SK-N-SH treated with all-trans-retinoic acid at 6 μM for 48 hours (cell line): ENCODE measurements around the gene SAMD4B.
"Not testable (repeated sequence)": the region's sequence is repeated elsewhere in the genome, so short reads cannot be mapped to it uniquely, and the experiment has no call there.

Source experiments
- ATAC-seq: fragments of 200-7000 bp; cut with Tn5 transposase; 3 replicates; pipeline ENCODE4 v1.9.1; 2020; ENCODE audit warnings: mild to moderate bottlenecking, moderate library complexity
- BACH2 ChIP-seq: fragments of 250-450 bp; sonication (Bioruptor Pico); IDR thresholded peaks from 2 replicates; pipeline ENCODE4 v1.9.0; 2021; ENCODE audit warnings: mild to moderate bottlenecking, borderline replicate concordance
- CSDC2 ChIP-seq: fragments of 250-450 bp; sonication (Bioruptor Pico); IDR thresholded peaks from 2 replicates; pipeline ENCODE4 v1.5.0; 2020; ENCODE audit warnings: mild to moderate bottlenecking, moderate library complexity
- CSRNP3 ChIP-seq: fragments of 250-450 bp; sonication (Bioruptor Pico); IDR thresholded peaks from 2 replicates; pipeline ENCODE4 v1.5.1; 2021; ENCODE audit warnings: mild to moderate bottlenecking, moderate library complexity
- ESRRG ChIP-seq: fragments of 250-450 bp; sonication (Bioruptor Pico); IDR thresholded peaks from 2 replicates; pipeline ENCODE4 v1.6.1; 2021; ENCODE audit warnings: mild to moderate bottlenecking
- ISL1 ChIP-seq: fragments of 250-450 bp; sonication (Bioruptor Pico); IDR thresholded peaks from 2 replicates; pipeline ENCODE4 v2.1.2; 2022; ENCODE audit warnings: mild to moderate bottlenecking, moderate library complexity
- OSR1 ChIP-seq: fragments of 250-450 bp; sonication (Bioruptor Pico); IDR thresholded peaks from 2 replicates; pipeline ENCODE4 v1.8.0; 2022; ENCODE audit warnings: moderate library complexity, mild to moderate bottlenecking, inconsistent platforms
- PATZ1 ChIP-seq: fragments of 250-450 bp; sonication (Bioruptor Pico); IDR thresholded peaks from 2 replicates; pipeline ENCODE4 v1.8.0; 2020; ENCODE audit warnings: mild to moderate bottlenecking, moderate library complexity, borderline replicate concordance
- POU6F1 ChIP-seq: fragments of 250-450 bp; sonication (Bioruptor Pico); IDR thresholded peaks from 2 replicates; pipeline ENCODE4 v1.8.0; 2021; ENCODE audit warnings: low read depth, mild to moderate bottlenecking, moderate library complexity, borderline replicate concordance
- PPARA ChIP-seq: fragments of 250-450 bp; sonication (Bioruptor Pico); IDR thresholded peaks from 2 replicates; pipeline ENCODE4 v1.5.0; 2020; ENCODE audit warnings: mild to moderate bottlenecking, borderline replicate concordance
- RARB ChIP-seq: fragments of 250-450 bp; sonication (Bioruptor Pico); IDR thresholded peaks from 2 replicates; pipeline ENCODE4 v1.8.0; 2021; ENCODE audit warnings: mild to moderate bottlenecking, moderate library complexity
- SNAI2 ChIP-seq: fragments of 250-450 bp; sonication (Bioruptor Pico); IDR thresholded peaks from 2 replicates; pipeline ENCODE4 v1.5.0; 2020; ENCODE audit warnings: mild to moderate bottlenecking, moderate library complexity
- TCF4 ChIP-seq: fragments of 250-450 bp; sonication (Bioruptor Pico); IDR thresholded peaks from 2 replicates; pipeline ENCODE4 v1.8.0; 2021; ENCODE audit warnings: mild to moderate bottlenecking, moderate library complexity, borderline replicate concordance
- ZC3H10 ChIP-seq: fragments of 250-450 bp; sonication (Bioruptor Pico); IDR thresholded peaks from 2 replicates; pipeline ENCODE4 v1.5.1; 2021; ENCODE audit warnings: mild to moderate bottlenecking, moderate library complexity
- ZFP3 ChIP-seq: fragments of 250-450 bp; sonication (Bioruptor Pico); IDR thresholded peaks from 2 replicates; pipeline ENCODE4 v1.5.0; 2020; ENCODE audit warnings: mild to moderate bottlenecking, moderate library complexity
- ZNF565 ChIP-seq: fragments of 450-650 bp; formaldehyde crosslinking; conservative IDR thresholded peaks from 2 replicates; pipeline ENCODE4 v1.5.0; 2020; ENCODE audit warnings: low read depth, mild to moderate bottlenecking, moderate library complexity
- ZNF70 ChIP-seq: fragments of 450-650 bp; formaldehyde crosslinking; IDR thresholded peaks from 2 replicates; pipeline ENCODE4 v1.5.0; 2020; ENCODE audit warnings: mild to moderate bottlenecking, moderate library complexity
- ZNF8 ChIP-seq: fragments of 450-650 bp; formaldehyde crosslinking; IDR thresholded peaks from 2 replicates; pipeline ENCODE4 v1.5.0; 2020; ENCODE audit warnings: mild to moderate bottlenecking, moderate library complexity
- TF ChIP-seq, protein P1 (sequence below): fragments of 250-450 bp; sonication (Bioruptor Pico); IDR thresholded peaks from 2 replicates; pipeline ENCODE4 v1.5.1; 2020; ENCODE audit warnings: low read depth, mild to moderate bottlenecking, moderate library complexity

SAMD4B gene

DNA sequence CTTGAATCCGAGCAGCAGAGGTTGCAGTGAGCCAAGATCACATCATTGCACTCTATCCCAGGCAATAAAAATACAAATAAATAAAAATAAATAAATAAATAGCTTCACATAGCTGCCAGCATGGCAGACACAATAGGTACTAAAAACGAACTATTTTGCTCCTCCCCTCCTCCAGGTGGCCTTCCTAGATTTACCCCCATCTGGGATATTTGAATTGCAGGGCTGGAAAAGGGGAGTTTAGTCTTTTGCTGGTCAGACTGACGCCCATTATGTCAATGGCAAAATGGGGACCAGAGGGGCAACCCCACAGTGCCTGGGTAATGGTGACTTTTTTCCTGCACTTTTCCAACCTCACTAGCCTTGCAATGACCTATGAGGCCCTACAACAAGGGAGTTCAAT, 5.7 kb upstream of the SAMD4B start:
- no peak for ATAC-seq

DNA sequence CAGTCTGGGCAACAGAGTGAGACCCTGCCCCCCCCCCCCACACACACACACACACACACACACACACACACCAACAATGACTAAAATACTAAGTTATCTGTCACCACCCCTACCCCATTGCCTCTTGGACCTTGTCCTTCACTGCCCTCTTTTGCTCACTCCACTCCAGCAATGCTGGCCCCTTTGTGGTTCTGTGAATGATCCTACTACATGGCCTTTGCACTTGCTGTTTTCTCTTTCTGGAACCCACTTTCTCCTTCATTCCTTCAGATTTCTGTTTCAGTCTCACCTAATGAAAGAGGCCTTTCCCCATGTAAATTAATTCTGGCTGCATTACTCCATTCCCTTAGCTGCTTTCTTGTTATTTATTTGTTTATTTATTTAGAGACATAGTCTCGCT, 2.5 kb upstream of the SAMD4B start:
- no peak for ATAC-seq
- no peak for TF ChIP-seq ZNF565 (CRISPR knock-in tag)
- TF ChIP-seq ZNF8 (CRISPR knock-in tag): no peak
- no peak for TF ChIP-seq OSR1 (CRISPR knock-in tag)
- no peak for TF ChIP-seq POU6F1 (CRISPR knock-in tag)
- no peak for TF ChIP-seq PATZ1 (CRISPR knock-in tag)

More for the DNA sequence above, 5.7 kb upstream of the SAMD4B start:
- TF ChIP-seq ZNF8 (CRISPR knock-in tag) (no peak), SNAI2 (CRISPR knock-in tag) (no peak), POU6F1 (CRISPR knock-in tag) (no peak), PPARA (no peak), ZNF565 (CRISPR knock-in tag) (no peak)

DNA sequence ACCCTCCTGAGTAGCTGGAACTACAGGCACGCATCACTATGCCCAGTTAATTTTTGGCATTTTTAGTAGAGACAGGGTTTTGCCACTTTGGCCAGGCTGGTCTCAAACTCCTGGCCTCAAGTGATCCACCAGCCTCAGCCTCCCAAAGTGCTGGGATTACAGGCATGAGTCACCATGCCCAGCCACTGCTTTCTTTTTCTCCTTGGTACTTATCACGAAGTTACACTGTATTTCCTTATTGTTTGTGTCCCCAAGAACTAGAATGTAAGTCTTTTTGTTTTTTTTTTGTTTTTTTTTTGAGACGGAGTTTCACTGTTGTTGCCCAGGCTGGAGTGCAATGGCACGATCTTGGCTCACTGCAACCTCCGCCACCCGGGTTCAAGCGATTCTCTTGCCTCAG, 2.1 kb upstream of the SAMD4B start:
- ATAC-seq: not testable (repeated sequence)

- TF ChIP-seq CSDC2 (CRISPR knock-in tag) (no peak), ZFP3 (CRISPR knock-in tag) (no peak), PPARA (no peak), ZNF70 (CRISPR knock-in tag) (no peak), ZC3H10 (CRISPR knock-in tag) (no peak), BACH2 (CRISPR knock-in tag) (no peak), ESRRG (CRISPR knock-in tag) (no peak), TCF4 (CRISPR knock-in tag) (no peak), ZNF565 (CRISPR knock-in tag) (no peak), PATZ1 (CRISPR knock-in tag) (no peak), RARB (CRISPR knock-in tag) (no peak), POU6F1 (CRISPR knock-in tag) (no peak), SNAI2 (CRISPR knock-in tag) (no peak), ISL1 (CRISPR knock-in tag) (no peak), CSRNP3 (CRISPR knock-in tag) (no peak)
- TF ChIP-seq, protein P1, sequence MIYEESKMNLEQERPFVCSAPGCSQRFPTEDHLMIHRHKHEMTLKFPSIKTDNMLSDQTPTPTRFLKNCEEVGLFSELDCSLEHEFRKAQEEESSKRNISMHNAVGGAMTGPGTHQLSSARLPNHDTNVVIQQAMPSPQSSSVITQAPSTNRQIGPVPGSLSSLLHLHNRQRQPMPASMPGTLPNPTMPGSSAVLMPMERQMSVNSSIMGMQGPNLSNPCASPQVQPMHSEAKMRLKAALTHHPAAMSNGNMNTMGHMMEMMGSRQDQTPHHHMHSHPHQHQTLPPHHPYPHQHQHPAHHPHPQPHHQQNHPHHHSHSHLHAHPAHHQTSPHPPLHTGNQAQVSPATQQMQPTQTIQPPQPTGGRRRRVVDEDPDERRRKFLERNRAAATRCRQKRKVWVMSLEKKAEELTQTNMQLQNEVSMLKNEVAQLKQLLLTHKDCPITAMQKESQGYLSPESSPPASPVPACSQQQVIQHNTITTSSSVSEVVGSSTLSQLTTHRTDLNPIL (CRISPR knock-in tag): no peak
- TF ChIP-seq, all 23 proteins: peak for 0
- ATAC-seq: peak; percentile 55
Observed at GRCh38 chr19:39341129-39341718, 997 bp upstream of the SAMD4B start.
